H1 (cell line): Measurements from ENCODE around the gene ESRRB. TPM values are rescaled to one million over a fixed set of nuclear protein-coding genes. Genes with fewer than 3 reads are reported as not detected.
"Not testable (repeated sequence)": the region's sequence is repeated elsewhere in the genome, so short reads cannot be mapped to it uniquely, and the experiment has no call there.

ENCODE experiments used
- CTCF ChIA-PET: fragments of 300-600 bp; sonication (Branson Sonifier 250); formaldehyde crosslinking; loops from one replicate; lab custom pipeline; 2021; ENCODE audit not compliant: partially characterized antibody; lab: Charles Lee
- POLR2A ChIA-PET: fragments of 300-600 bp; sonication (Branson Sonifier 250); formaldehyde crosslinking; loops from one replicate; lab custom pipeline; 2021; ENCODE audit warnings: inconsistent platforms; ENCODE audit not compliant: partially characterized antibody; lab: Charles Lee
- DNase-seq, 2 experiments: peaks; one replicate each; pipeline versions ENCODE4 v3.0.0 to v3.0.0-alpha.2; 2010 to 2022; ENCODE audit warnings: low spot score in 2 of 2, low read depth in 1 of 2, mixed read lengths in 1 of 2
- FAIRE-seq: peaks from 2 replicates; lab custom pipeline; 2011; peaks lifted over from hg19 to GRCh38; lab: Jason Lieb, UNC
- H2AFZ ChIP-seq: 2 replicates; pipeline ENCODE4 v1.8.1; 2012; ENCODE audit warnings: low read length, inconsistent platforms
- H2AK5ac ChIP-seq: 2 replicates; pipeline ENCODE4 v1.6.1; 2013; ENCODE audit warnings: low read depth, low read length
- H2BK120ac ChIP-seq: replicated peaks from 2 replicates; pipeline ENCODE3; 2013; ENCODE audit warnings: low read depth, low read length, inconsistent platforms
- H2BK12ac ChIP-seq: 2 replicates; pipeline ENCODE4 v1.6.1; 2013; ENCODE audit warnings: low read depth, low read length
- H2BK15ac ChIP-seq: 2 replicates; pipeline ENCODE4 v1.6.1; 2013; ENCODE audit warnings: low read length
- H2BK20ac ChIP-seq: 2 replicates; pipeline ENCODE4 v1.6.1; 2013; ENCODE audit warnings: low read length
- H2BK5ac ChIP-seq: 2 replicates; pipeline ENCODE4 v1.6.1; 2013; ENCODE audit warnings: low read depth, low read length
- H3K14ac ChIP-seq: 2 replicates; pipeline ENCODE4 v1.6.1; 2013; ENCODE audit warnings: inconsistent platforms; ENCODE audit not compliant: insufficient read length
- H3K18ac ChIP-seq: 2 replicates; pipeline ENCODE4 v1.6.1; 2013; ENCODE audit warnings: low read length; ENCODE audit errors: extremely low read depth
- H3K23ac ChIP-seq: 2 replicates; pipeline ENCODE4 v1.6.1; 2013; ENCODE audit warnings: inconsistent platforms; ENCODE audit not compliant: insufficient read length
- H3K23me2 ChIP-seq: 2 replicates; pipeline ENCODE4 v1.6.1; 2013; ENCODE audit warnings: low read depth, low read length
- H3K27ac ChIP-seq: 2 replicates; pipeline ENCODE4 v1.6.1; 2011; ENCODE audit warnings: low read depth, low read length, inconsistent platforms
- H3K27me3 ChIP-seq, 4 experiments: replicated peaks in 1 of 4; 1 replicate in 1 of 4; 2 replicates in 3 of 4; pipeline versions ENCODE4 v1.6.1 to v1.8.1; 2011 to 2013; ENCODE audit warnings: low read length in 3 of 4, mild to moderate bottlenecking in 3 of 4, inconsistent platforms in 2 of 4, mixed read lengths in 2 of 4, moderate library complexity in 1 of 4; ENCODE audit not compliant: control insufficient read depth in 3 of 4, insufficient read depth in 3 of 4; ENCODE audit errors: extremely low read depth in 1 of 4
- H3K36me3 ChIP-seq, 4 experiments: 2 replicates each; pipeline versions ENCODE4 v1.6.1 to v1.8.1; 2011 to 2013; ENCODE audit warnings: mild to moderate bottlenecking in 4 of 4, low read length in 3 of 4, moderate library complexity in 2 of 4, control low read depth in 1 of 4, inconsistent platforms in 1 of 4; ENCODE audit not compliant: insufficient read depth in 4 of 4, control insufficient read depth in 2 of 4
- H3K4ac ChIP-seq: replicated peaks from 2 replicates; pipeline ENCODE3; 2013; ENCODE audit warnings: low read length, low read depth, mixed read lengths, inconsistent platforms; ENCODE audit not compliant: insufficient read length
- H3K4me1 ChIP-seq, 4 experiments: replicated peaks in 1 of 4; 1 replicate in 1 of 4; 2 replicates in 3 of 4; pipeline versions ENCODE4 v1.6.1 to v1.8.1; 2011 to 2013; ENCODE audit warnings: low read length in 3 of 4, inconsistent platforms in 2 of 4, mixed read lengths in 1 of 4; ENCODE audit not compliant: insufficient read depth in 4 of 4, control insufficient read depth in 3 of 4
- H3K4me2 ChIP-seq, 2 experiments: 2 replicates each; pipeline versions ENCODE4 v1.6.1 to v1.8.1; 2011 to 2013; ENCODE audit warnings: low read depth in 2 of 2, low read length in 2 of 2, control low read depth in 1 of 2, inconsistent platforms in 1 of 2, mild to moderate bottlenecking in 1 of 2; ENCODE audit not compliant: insufficient read depth in 1 of 2
- H3K4me3 ChIP-seq, 4 experiments: fragments of 200-600, 300-600 bp in 1 of 4; sonication (generic), shearing (Covaris generic), sonication (Bioruptor Twin) in 1 of 4; 2 replicates each; pipeline versions ENCODE4 v1.5.1 to v1.8.1; 2011 to 2016; ENCODE audit warnings: low read length in 4 of 4, low read depth in 3 of 4, control low read depth in 2 of 4, inconsistent platforms in 2 of 4, mild to moderate bottlenecking in 2 of 4, mixed read lengths in 1 of 4, moderate library complexity in 1 of 4; ENCODE audit not compliant: insufficient read depth in 2 of 4; ENCODE audit errors: extremely low read depth in 1 of 4
- H3K56ac ChIP-seq: replicated peaks from 2 replicates; pipeline ENCODE3; 2013; ENCODE audit warnings: low read depth, mild to moderate bottlenecking, mixed read lengths, low read length, inconsistent platforms; ENCODE audit not compliant: insufficient read length
- H3K79me1 ChIP-seq: 2 replicates; pipeline ENCODE4 v1.6.1; 2013; ENCODE audit warnings: low read depth, low read length, control low read depth
- H3K79me2 ChIP-seq, 2 experiments: 2 replicates each; pipeline versions ENCODE4 v1.6.1 to v1.8.1; 2012 to 2013; ENCODE audit warnings: low read length in 2 of 2, mild to moderate bottlenecking in 2 of 2, inconsistent platforms in 1 of 2; ENCODE audit not compliant: insufficient read depth in 2 of 2, control insufficient read depth in 1 of 2
- H3K9ac ChIP-seq, 4 experiments: replicated peaks in 1 of 4; 1 replicate in 1 of 4; 2 replicates in 3 of 4; pipeline versions ENCODE4 v1.6.1 to v1.8.1; 2011 to 2013; ENCODE audit warnings: low read depth in 3 of 4, low read length in 3 of 4, control low read depth in 2 of 4, mild to moderate bottlenecking in 2 of 4, moderate library complexity in 2 of 4, inconsistent platforms in 1 of 4; ENCODE audit errors: extremely low read depth in 1 of 4
- H3K9me3 ChIP-seq, 2 experiments: 2 replicates each; pipeline versions ENCODE4 v1.6.1 to v1.8.1; 2012 to 2013; ENCODE audit warnings: mild to moderate bottlenecking in 2 of 2, moderate library complexity in 2 of 2, control low read depth in 1 of 2, inconsistent platforms in 1 of 2, low read depth in 1 of 2, low read length in 1 of 2, mixed read lengths in 1 of 2; ENCODE audit not compliant: insufficient read depth in 2 of 2
- H4K20me1 ChIP-seq, 2 experiments: replicated peaks in 1 of 2; 2 replicates each; pipeline versions ENCODE3 to v1.8.1; 2011 to 2013; ENCODE audit warnings: inconsistent platforms in 2 of 2, low read length in 2 of 2, mild to moderate bottlenecking in 1 of 2; ENCODE audit not compliant: insufficient read depth in 2 of 2, control insufficient read depth in 1 of 2
- H4K5ac ChIP-seq: 2 replicates; pipeline ENCODE4 v1.6.1; 2013; ENCODE audit warnings: low read length, low read depth, mixed read lengths, inconsistent platforms; ENCODE audit not compliant: insufficient read length
- H4K8ac ChIP-seq: 2 replicates; pipeline ENCODE4 v1.8.0; 2013; ENCODE audit warnings: mild to moderate bottlenecking, moderate library complexity, low read length, inconsistent platforms; ENCODE audit not compliant: insufficient read depth; ENCODE audit errors: extremely low read depth
- H4K91ac ChIP-seq: replicated peaks from 2 replicates; pipeline ENCODE3; 2013; ENCODE audit warnings: low read length, mixed read lengths, inconsistent platforms; ENCODE audit not compliant: insufficient read length
- WGBS, 2 experiments: shearing (Covaris generic) in 1 of 2; methylation state at CpG; one replicate each; pipeline versions ENCODE4 v1.1.6 to v1.1.7; 2013 to 2015; ENCODE audit warnings: low lambda C conversion rate in 2 of 2, mixed read lengths in 2 of 2, inconsistent platforms in 1 of 2, low coverage in 1 of 2, missing lambda C conversion rate in 1 of 2; ENCODE audit not compliant: insufficient replicate concordance in 2 of 2, insufficient coverage in 1 of 2, insufficient read length in 1 of 2; ENCODE audit errors: extremely low coverage in 1 of 2, missing lambda C conversion rate in 1 of 2; 5-methylcytosine and 5-hydroxymethylcytosine counted together
- polyA plus RNA-seq, 7 experiments: library from polyadenylated mRNA; depleted of rRNA in 3 of 7; stranded (reverse) in 5 of 7; unstranded in 2 of 7; fragments of >200 nt in 5 of 7; fragments of 200-250 nt in 2 of 7; gene quantifications; 1 replicate in 5 of 7; 2 replicates in 1 of 7; 4 replicates in 1 of 7; pipeline versions ENCODE4 v1.2.1 to v1.2.3, GENCODE V29; 2011 to 2013; ENCODE audit warnings: missing spikeins in 2 of 7, mixed read lengths in 2 of 7
- total RNA-seq: library from RNA; stranded (reverse); fragmentation: NEBNext Ultra II Directional; extraction: Animal tissue kit (Norgen Biotek cat#: 25700); gene quantifications from 2 replicates; pipeline ENCODE4 v1.2.1, GENCODE V29; 2021

ESRRB gene
- total and polyA plus RNA-seq, 2 of the 8 experiments (the other 6 are each of a cell fraction or from before 2014, with no cell fraction given), result 0.29 to 0.45 TPM

DNA sequence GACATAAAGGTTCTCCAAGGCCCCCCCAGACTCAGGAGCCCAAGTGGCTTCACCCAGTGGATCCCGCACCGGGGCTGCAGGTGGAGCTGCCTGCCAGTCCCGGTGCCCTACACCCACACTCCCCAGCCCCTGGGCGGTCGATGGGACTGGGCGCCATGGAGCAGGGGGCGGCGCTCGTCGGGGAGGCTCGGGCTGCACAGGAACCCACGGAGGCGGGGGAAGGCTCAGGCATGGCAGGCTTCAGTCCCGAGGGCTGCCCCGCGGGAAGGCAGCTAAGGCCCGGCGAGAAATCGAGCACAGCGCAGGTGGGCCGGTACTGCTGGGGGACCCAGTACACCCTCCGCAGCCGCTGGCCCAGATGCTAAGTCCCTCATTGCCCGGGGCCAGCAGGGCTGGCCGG lies 160.7 kb downstream of the ESRRB start:
- H2BK5ac ChIP-seq, H2BK120ac ChIP-seq, H4K91ac ChIP-seq, H3K18ac ChIP-seq, H3K14ac ChIP-seq, H3K4me2 ChIP-seq, H4K8ac ChIP-seq, H3K79me1 ChIP-seq, H3K9me3 ChIP-seq, H2BK12ac ChIP-seq, H2AFZ ChIP-seq, H3K27me3 ChIP-seq, DNase-seq, H3K36me3 ChIP-seq, H2BK20ac ChIP-seq, H3K4ac ChIP-seq, H3K79me2 ChIP-seq, H2BK15ac ChIP-seq, H4K20me1 ChIP-seq, H4K5ac ChIP-seq, H3K9ac ChIP-seq, H3K27ac ChIP-seq, H3K4me1 ChIP-seq, H3K4me3 ChIP-seq, H3K23ac ChIP-seq, H2AK5ac ChIP-seq, FAIRE-seq, H3K23me2 ChIP-seq, H3K56ac ChIP-seq: not testable (repeated sequence)
- ChIA-PET CTCF (interaction anchor here (1.3 to 2.1 kb wide), 5 partner anchors 9 to 184 kb away, joined by 3 to 6 read pairs (median 5); no protein-coding TSS in a partner anchor), POLR2A (interaction anchor here (1.0 kb wide), 1 partner anchor 9 kb away, joined by 4 read pairs; no protein-coding TSS in a partner anchor)
- 97% methylated on average over 22 of the region's 25 CpGs; no CpG with 5 or more reads in 1 of the 2 experiments for WGBS, 2 experiments
